CD1c-positive myeloid dendritic cell (primary cell): Measurements from ENCODE around the gene CRYGA.
"Not testable (repeated sequence)": the region's sequence is repeated elsewhere in the genome, so short reads cannot be mapped to it uniquely, and the experiment has no call there.

ENCODE experiments used
- DNase-seq: peaks from one replicate; pipeline ENCODE4 v3.0.0-alpha.2; 2016; ENCODE audit errors: extremely low spot score

The CRYGA gene

GRCh38 chr2:208127090-208127489, 36.3 kb downstream of the CRYGA start:
- DNase-seq = no peak

- no peak for DNase-seq
These were observed 38.1 kb downstream of the CRYGA start for GRCh38 chr2:208125251-208125650.

GRCh38 chr2:208124013-208124715, 39.2 kb downstream of the CRYGA start, which contains the start of gene CRYGD:
Gene CRYGD, minus strand, starts transcription at chr2:208124524. Its CDS starts 51 bp downstream, at chr2:208124473.
- peak; percentile 9 for DNase-seq

- no peak for DNase-seq
These were observed 41.1 kb downstream of the CRYGA start for GRCh38 chr2:208122248-208122647.

- DNase-seq = no peak
These were observed 44.5 kb downstream of the CRYGA start for GRCh38 chr2:208118918-208119317.

- DNase-seq = not testable (repeated sequence)
These were observed 46.0 kb downstream of the CRYGA start for GRCh38 chr2:208117390-208117789.

GRCh38 chr2:208112969-208113368, 50.4 kb downstream of the CRYGA start:
- no peak for DNase-seq

GRCh38 chr2:208112273-208112745, 51.1 kb downstream of the CRYGA start:
- DNase-seq = not testable (repeated sequence)
